ENCODE measurements around the gene ALPP.
"Not testable (repeated sequence)": the region's sequence is repeated elsewhere in the genome, so short reads cannot be mapped to it uniquely, and the experiment has no call there.

ALPP gene

GRCh38 chr2:232367591-232368233, 10.8 kb upstream of the ALPP start:
- DNase-seq (ENCODE audit: low read depth): no peak
- TF ChIP-seq, protein P1, sequence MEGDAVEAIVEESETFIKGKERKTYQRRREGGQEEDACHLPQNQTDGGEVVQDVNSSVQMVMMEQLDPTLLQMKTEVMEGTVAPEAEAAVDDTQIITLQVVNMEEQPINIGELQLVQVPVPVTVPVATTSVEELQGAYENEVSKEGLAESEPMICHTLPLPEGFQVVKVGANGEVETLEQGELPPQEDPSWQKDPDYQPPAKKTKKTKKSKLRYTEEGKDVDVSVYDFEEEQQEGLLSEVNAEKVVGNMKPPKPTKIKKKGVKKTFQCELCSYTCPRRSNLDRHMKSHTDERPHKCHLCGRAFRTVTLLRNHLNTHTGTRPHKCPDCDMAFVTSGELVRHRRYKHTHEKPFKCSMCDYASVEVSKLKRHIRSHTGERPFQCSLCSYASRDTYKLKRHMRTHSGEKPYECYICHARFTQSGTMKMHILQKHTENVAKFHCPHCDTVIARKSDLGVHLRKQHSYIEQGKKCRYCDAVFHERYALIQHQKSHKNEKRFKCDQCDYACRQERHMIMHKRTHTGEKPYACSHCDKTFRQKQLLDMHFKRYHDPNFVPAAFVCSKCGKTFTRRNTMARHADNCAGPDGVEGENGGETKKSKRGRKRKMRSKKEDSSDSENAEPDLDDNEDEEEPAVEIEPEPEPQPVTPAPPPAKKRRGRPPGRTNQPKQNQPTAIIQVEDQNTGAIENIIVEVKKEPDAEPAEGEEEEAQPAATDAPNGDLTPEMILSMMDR (IDR thresholded peaks at IDR 0.05; ENCODE audit: insufficient read depth, low read depth, low read length, missing control alignments): peak; percentile 31
- H3K4me3 ChIP-seq (ENCODE audit: low read depth, low read length): no peak overlapping the region

DNA sequence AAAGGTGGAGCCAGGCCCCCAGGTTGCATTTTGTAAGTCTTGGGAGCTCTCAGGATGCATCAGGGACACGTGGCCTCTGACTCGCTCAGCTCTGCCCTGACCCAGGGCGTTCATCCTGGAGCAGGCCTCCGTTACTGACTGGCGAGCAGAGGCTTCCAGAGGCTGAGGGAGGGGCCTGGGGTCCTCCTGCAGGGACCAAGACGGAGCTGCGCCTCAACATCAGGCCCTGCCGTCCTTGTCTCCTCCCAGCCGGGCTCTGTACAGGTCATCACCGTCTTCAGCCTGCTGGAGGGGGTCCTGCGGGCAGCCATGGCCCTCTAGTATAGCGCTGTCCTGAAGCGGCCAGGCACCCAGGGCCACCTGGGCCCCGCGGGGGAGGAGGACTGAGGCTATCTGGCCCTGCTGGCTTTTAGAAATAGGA, 10.2 kb upstream of the ALPP start:
- H3K4me3 ChIP-seq (ENCODE audit: low read depth, low read length): no peak overlapping the region
- TF ChIP-seq, protein P1 (IDR thresholded peaks at IDR 0.05; ENCODE audit: insufficient read depth, low read depth, low read length, missing control alignments): no peak
- no peak for DNase-seq (ENCODE audit: low read depth)

DNA sequence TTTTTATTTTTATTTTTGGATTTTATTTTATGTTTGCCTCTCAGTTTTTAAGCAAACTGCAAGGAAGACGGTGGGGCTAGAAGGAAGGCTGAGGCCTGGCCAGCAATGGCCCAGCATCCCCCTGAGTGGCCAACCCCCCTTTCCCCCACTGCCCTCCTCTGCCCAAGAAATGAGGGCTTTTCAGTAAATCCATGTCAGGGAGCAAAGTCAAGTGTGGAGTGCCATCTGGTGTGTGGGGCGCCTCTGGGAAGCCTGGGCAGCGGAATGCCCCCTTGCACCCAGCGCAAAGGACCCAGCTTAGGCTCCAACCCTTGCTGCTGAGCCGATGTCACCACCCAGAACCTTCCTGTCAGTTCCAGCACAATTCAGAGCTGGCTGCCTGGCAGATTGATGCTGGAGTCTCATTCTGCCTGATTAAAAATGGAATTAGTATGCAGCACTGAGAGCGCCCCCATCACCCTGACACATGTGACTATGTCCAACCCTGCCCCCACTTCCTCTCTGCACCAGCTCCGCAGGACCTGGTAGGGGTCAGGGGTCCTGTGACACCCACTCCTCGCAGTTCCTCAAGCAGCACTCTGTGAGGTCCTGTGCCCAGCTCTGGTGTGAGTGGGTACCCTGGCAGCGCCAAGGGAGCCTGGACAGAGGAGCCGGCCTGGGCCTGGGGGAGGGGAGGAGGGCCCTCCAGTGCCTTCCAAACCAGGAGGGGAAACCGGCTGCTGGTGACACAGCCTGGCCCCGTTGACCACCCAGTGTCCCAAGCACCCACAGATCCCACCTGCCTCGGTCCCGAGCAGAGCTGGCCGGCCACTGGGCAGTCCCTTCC, 9.2 kb upstream of the ALPP start:
- no peak overlapping the region for H3K4me3 ChIP-seq (ENCODE audit: low read depth, low read length)
- no peak for DNase-seq (ENCODE audit: low read depth)
- TF ChIP-seq, protein P1 (IDR thresholded peaks at IDR 0.05; ENCODE audit: insufficient read depth, low read depth, low read length, missing control alignments): no peak

DNA sequence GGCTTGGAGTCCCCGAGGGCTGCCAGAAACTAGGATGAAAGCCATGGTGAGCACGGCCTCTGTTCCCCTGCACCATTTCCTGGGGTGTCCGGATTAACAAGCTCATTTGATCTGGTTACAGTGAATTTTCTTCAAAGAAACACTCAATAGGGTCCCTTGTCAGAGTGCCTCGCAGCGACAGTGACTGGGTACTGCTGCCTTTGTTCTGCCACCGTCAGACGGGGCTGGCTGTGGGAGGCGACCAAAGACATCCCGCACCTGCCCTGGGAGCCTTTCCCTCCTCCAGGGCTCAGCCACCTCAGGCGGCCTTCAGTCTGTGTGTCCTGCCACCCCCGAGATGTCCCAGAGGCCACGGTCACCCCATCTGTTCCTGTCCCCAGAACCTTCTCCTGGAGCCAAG, 8.5 kb upstream of the ALPP start:
- not testable (repeated sequence) for H3K4me3 ChIP-seq (ENCODE audit: low read depth, low read length)

GRCh38 chr2:232372231-232373208, 6.0 kb upstream of the ALPP start:
- no peak overlapping the region for H3K4me3 ChIP-seq (ENCODE audit: low read depth, low read length)
- no peak for DNase-seq (ENCODE audit: low read depth)
- TF ChIP-seq, protein P1 (IDR thresholded peaks at IDR 0.05; ENCODE audit: insufficient read depth, low read depth, low read length, missing control alignments): no peak

More for the DNA sequence above, 8.5 kb upstream of the ALPP start:
- DNase-seq (ENCODE audit: low read depth): not testable (repeated sequence)

DNA sequence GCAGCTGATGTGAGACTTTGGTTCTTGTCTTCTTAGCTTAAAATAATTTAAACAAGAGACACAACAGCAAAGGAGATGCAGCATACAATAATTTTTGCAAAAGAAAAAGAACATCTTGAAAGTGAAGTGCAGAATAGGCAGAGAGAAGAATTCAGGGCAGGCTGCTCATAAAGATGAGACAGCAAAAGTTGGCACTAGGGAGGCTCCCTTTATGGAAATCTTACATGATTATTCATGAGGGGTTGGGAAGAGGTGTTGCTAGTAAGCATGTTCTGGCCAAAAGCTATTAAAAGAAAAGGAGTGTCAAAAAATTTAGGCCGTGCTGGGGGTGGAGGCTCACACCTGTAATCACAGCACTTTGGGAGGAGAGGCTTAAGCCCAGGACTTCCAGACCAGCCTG, 4.2 kb upstream of the ALPP start:
- no peak for DNase-seq (ENCODE audit: low read depth)
- no peak overlapping the region for H3K4me3 ChIP-seq (ENCODE audit: low read depth, low read length)
- TF ChIP-seq, protein P1 (IDR thresholded peaks at IDR 0.05; ENCODE audit: insufficient read depth, low read depth, low read length, missing control alignments): no peak

GRCh38 chr2:232375164-232375563, 3.4 kb upstream of the ALPP start:
- no peak overlapping the region for H3K4me3 ChIP-seq (ENCODE audit: low read depth, low read length)
- DNase-seq (ENCODE audit: low read depth): no peak
- TF ChIP-seq, protein P1 (IDR thresholded peaks at IDR 0.05; ENCODE audit: insufficient read depth, low read depth, low read length, missing control alignments): no peak

Measured in GM12865 (cell line).